PFSK-1 (cell line): ENCODE results near the gene IL17C.

Source experiments
- FOXP2 ChIP-seq: optimal IDR thresholded peaks from 2 replicates; pipeline ENCODE3; 2011; ENCODE audit warnings: borderline replicate concordance, control low read depth, inconsistent platforms; ENCODE audit not compliant: insufficient read depth; ENCODE audit errors: extremely low read length, extremely low read depth
- POLR2AphosphoS5 ChIP-seq: IDR thresholded peaks from 2 replicates; pipeline ENCODE4 v1.6.1; 2012; ENCODE audit warnings: low read depth, mild to moderate bottlenecking, control low read depth, low read length, moderate library complexity
- SIN3A ChIP-seq: IDR thresholded peaks from 2 replicates; pipeline ENCODE4 v1.6.1; 2012; ENCODE audit warnings: mild to moderate bottlenecking, low read length, moderate library complexity, borderline replicate concordance; ENCODE audit not compliant: insufficient read depth
- TAF1 ChIP-seq: IDR thresholded peaks from 2 replicates; pipeline ENCODE4 v1.6.1; 2012; ENCODE audit warnings: low read length, control low read depth, borderline replicate concordance; ENCODE audit not compliant: insufficient read depth
- TF ChIP-seq, protein P1 (sequence below), 2 experiments: IDR thresholded peaks; 2 replicates each; pipeline versions ENCODE4 v1.6.1 to v1.8.0; 2011 to 2012; ENCODE audit warnings: low read depth in 2 of 2, low read length in 2 of 2, control low read depth in 1 of 2, inconsistent platforms in 1 of 2, mild to moderate bottlenecking in 1 of 2, moderate library complexity in 1 of 2; ENCODE audit not compliant: insufficient read depth in 1 of 2

IL17C gene

DNA sequence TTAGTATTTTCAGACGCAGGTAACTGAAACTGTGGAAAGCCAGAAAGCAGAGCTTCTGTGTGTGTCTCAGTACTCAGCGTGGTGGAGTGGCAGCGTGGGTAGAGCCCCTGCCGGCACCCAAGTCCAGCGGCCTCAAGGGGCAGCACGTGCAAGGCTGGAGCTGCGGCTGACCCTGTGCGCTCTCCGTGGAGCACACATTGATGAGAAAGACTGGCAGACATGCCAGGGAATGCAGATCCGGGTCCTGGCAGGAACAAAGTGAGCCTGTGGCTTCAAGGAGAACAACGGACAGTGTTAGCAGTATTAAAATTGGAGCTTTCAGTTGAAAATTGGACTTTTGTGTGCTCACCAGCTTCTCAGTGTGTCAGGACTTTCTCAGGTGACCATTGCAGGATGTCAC lies 44.9 kb upstream of the IL17C start:
- TF ChIP-seq SIN3A (no peak), FOXP2 (no peak), POLR2AphosphoS5 (no peak), TAF1 (no peak)
- TF ChIP-seq, protein P1, sequence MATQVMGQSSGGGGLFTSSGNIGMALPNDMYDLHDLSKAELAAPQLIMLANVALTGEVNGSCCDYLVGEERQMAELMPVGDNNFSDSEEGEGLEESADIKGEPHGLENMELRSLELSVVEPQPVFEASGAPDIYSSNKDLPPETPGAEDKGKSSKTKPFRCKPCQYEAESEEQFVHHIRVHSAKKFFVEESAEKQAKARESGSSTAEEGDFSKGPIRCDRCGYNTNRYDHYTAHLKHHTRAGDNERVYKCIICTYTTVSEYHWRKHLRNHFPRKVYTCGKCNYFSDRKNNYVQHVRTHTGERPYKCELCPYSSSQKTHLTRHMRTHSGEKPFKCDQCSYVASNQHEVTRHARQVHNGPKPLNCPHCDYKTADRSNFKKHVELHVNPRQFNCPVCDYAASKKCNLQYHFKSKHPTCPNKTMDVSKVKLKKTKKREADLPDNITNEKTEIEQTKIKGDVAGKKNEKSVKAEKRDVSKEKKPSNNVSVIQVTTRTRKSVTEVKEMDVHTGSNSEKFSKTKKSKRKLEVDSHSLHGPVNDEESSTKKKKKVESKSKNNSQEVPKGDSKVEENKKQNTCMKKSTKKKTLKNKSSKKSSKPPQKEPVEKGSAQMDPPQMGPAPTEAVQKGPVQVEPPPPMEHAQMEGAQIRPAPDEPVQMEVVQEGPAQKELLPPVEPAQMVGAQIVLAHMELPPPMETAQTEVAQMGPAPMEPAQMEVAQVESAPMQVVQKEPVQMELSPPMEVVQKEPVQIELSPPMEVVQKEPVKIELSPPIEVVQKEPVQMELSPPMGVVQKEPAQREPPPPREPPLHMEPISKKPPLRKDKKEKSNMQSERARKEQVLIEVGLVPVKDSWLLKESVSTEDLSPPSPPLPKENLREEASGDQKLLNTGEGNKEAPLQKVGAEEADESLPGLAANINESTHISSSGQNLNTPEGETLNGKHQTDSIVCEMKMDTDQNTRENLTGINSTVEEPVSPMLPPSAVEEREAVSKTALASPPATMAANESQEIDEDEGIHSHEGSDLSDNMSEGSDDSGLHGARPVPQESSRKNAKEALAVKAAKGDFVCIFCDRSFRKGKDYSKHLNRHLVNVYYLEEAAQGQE (IDR thresholded peaks at IDR 0.05; ENCODE audit: insufficient read depth in 1 of 2, low read depth in 2 of 2, low read length in 2 of 2): no peak

DNA sequence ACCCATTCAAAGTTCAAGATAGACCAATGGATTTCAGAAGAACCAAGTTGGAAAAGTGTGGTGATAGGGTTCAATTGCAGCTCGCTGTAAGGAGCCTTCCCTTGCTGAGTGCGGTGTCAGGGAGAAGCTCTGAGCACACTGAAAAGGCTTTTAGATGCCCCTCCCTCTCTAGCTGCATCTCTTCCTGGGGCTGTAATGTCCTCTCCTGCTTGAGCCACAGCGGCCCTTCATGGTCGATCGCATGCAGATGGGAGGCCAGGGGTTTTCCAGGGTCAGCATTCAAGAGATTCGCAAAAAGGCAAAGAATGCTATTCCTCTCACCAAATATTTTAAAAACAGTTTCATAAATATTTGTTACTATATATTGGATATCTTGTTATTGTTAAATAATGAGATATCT lies 44.5 kb upstream of the IL17C start:
- TF ChIP-seq FOXP2 (no peak), TAF1 (no peak), SIN3A (no peak), POLR2AphosphoS5 (no peak)
- TF ChIP-seq, protein P1 (IDR thresholded peaks at IDR 0.05; ENCODE audit: insufficient read depth in 1 of 2, low read depth in 2 of 2, low read length in 2 of 2): no peak

DNA sequence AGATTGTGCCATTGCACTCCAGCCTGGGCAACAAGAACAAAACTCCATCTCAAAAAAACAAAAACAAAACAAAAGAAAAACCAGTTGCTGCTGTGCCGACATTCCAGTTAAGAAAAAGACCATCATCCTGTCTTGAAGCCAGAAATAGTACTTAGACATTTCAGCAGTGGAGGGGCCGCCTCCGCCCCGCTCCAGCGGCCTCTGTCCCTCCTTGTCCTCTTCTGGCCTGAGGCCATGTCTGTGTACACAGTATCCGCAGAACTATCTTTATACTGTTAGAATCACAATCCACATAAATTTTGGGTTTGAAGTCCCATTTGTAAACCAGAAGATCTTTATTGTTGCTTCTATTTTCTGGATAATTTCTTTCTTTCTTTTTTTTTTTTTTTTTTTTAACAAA lies 43.3 kb upstream of the IL17C start:
- TF ChIP-seq SIN3A: no peak
- TF ChIP-seq, protein P1 (IDR thresholded peaks at IDR 0.05; ENCODE audit: insufficient read depth in 1 of 2, low read depth in 2 of 2, low read length in 2 of 2): no peak
- no peak for TF ChIP-seq TAF1
- no peak for TF ChIP-seq FOXP2
- no peak for TF ChIP-seq POLR2AphosphoS5

DNA sequence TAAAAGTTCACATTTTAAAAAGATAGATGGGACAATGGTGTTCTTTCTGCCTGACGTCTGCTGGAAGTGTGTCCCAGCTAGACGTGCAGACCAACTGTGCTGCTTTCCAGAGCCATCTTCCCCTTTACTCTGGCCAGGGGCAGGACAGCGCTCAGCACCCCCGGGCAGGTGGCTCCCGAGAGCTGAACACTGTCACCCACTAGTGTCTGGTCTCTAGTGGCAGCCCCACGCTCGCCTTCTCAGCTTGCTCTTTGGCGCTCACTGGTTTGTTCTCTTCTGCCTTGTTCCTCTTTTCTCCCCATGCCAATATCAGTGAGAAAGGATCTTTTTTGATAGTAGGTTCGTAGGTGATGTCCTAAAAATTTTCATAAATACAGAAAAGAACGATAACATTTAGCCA lies 42.5 kb upstream of the IL17C start:
- TF ChIP-seq TAF1: no peak
- TF ChIP-seq, protein P1 (IDR thresholded peaks at IDR 0.05; ENCODE audit: insufficient read depth in 1 of 2, low read depth in 2 of 2, low read length in 2 of 2): no peak
- TF ChIP-seq POLR2AphosphoS5: no peak
- no peak for TF ChIP-seq FOXP2
- no peak for TF ChIP-seq SIN3A

DNA sequence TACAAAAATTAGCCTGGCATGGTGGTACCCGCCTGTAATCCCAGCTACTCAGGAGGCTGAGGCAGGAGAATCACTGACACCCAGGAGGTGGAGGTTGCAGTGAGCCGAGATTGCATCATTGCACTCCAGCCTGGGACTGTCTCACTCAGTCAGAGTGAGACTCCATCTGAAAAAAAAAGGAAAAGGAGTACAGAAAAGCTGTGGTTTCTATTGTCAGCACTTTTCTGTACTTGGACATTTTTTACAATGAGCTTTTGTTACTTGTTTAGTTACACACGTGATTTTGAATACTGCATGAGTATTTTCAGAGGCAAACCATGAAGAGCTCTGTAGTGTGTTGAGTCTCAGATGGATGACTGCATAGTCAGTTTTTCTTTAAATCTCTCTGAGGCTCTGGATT lies 41.9 kb upstream of the IL17C start:
- TF ChIP-seq SIN3A: no peak
- no peak for TF ChIP-seq FOXP2
- TF ChIP-seq POLR2AphosphoS5: no peak
- TF ChIP-seq, protein P1 (IDR thresholded peaks at IDR 0.05; ENCODE audit: insufficient read depth in 1 of 2, low read depth in 2 of 2, low read length in 2 of 2): no peak
- no peak for TF ChIP-seq TAF1
